ENCODE results near the gene DYRK1A.

The DYRK1A gene

DNA sequence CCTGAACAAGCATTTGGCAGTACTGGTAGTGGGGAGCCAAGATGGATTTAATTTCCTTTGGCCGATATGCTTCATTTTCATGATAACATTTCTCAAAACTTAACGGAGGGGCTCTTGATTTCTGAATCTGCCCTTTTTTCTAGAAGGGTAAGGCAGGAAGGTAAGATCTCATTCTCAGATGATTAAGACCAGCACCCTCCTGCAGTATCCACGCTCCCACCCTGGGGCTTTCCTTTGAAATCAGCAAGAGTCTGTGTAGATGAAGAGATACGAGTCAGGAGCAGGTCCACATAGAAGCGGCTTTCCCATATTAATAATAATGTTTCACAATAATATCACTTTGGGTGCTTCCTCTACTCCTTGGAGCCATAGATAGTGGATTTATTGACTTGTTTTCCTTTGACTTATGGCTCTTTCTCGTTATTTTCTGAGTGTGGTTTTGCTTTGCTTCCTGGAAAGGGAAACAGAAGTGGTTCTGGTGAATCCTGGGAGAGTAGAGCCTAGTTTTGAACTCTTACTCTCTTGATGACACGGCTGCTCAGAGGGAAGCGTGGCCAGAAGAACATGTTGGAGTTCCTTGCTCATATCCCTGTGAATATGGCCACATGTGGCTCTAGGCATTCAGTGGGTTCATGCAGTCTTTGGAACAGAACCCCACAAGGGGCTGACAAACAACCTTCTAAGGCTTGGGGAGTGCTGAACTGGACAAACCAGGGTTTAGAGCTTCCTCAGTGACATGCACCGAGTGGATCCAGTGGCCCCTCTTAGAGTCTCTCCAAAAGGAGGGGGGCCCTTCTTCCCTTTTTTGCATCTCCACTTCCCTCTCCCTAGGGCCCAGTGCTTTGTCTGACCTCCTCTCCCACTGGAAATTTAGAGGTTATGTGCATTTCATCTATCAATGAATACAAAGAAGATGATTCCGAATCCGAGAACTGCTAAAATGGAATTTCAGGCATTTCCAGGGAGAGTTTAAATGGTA, 195.7 kb downstream of the DYRK1A start:
- in situ Hi-C loops (cut with MboI; ENCODE audit: low sequenced_read_pairs, unreplicated experiment): no loop called here
- no peak for DNase-seq (ENCODE audit: low spot score)
- TF ChIP-seq CTCF (IDR thresholded peaks at IDR 0.05; ENCODE audit: borderline replicate concordance, control extremely low read depth, extremely low read depth, insufficient read depth, missing control alignments): no peak

DNA sequence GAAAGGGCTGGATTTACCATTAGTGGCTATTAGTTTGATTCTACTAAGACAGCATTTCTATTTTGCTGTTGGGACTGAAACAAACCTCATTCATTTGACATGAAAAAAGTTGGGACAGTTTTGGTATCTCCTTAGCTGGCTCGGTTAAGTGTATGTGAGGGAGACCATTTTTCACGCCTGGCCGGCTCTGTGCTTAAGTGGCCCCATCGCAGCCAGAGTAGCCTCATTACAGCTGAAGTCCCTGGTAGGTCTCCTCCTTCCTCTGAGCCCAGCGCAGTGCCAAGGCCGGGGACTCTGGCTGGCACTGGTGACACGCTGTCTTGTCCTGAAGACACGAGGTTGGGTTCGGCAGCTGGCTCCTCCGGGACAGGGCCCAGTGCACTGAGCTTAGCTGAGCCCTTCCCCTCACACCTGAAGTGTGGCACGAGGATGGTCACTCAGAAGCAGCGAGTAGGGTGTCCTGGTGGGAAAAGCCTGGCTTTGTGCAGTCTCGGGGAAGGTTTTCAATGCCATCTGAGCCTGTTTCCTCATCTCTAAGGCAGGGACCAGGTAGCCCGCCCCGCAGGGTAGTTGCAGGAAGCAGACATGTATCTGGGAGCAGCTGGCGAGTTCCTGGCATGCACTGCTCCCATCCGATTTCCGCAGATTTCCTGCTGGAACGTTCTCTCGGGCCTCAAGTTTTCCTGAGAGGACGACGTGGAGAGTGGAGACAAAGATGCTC, 196.5 kb downstream of the DYRK1A start:
- TF ChIP-seq CTCF (IDR thresholded peaks at IDR 0.05; ENCODE audit: borderline replicate concordance, control extremely low read depth, extremely low read depth, insufficient read depth, missing control alignments): no peak
- in situ Hi-C loops (cut with MboI; ENCODE audit: low sequenced_read_pairs, unreplicated experiment): no loop called here
- no peak for DNase-seq (ENCODE audit: low spot score)

DNA sequence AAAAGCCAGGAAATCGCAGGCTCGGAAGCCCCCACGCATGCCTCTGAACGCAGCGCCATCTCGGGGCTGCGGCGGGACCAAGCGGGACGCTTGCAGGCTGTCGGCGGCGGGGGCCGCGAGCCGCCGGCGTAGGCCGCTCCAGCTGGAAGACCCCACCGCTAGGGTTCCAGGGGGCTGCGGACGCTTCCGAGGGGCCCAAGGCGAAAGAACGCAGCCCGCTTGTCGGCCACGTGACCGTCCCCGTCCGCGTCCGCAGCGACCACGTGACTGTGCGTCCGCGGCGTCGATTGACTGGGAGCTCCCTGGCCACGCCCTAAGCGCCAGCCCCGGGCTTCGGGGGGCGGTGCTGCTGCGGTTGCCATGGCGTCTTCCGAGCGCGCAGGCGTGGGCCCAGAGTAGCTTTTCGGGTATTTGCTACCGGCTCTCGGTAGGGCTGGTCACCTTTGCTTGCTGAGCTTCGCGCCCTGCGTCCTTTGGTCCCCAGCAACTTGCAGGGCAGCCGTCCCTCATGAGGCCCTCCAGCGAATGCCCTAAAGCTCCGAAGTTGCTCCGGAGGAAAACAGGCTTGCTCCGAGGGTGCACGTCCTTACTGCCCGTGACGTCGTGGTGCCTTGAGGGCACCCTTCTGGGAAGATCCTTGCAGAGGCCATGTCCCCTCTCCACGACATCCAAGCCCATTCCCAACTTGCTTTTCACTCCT, 197.2 kb downstream of the DYRK1A start:
- in situ Hi-C loops (cut with MboI; ENCODE audit: low sequenced_read_pairs, unreplicated experiment): no loop called here
- TF ChIP-seq CTCF (IDR thresholded peaks at IDR 0.05; ENCODE audit: borderline replicate concordance, control extremely low read depth, extremely low read depth, insufficient read depth, missing control alignments): peak; percentile 33
- peak; percentile 97 for DNase-seq (ENCODE audit: low spot score)

DNA sequence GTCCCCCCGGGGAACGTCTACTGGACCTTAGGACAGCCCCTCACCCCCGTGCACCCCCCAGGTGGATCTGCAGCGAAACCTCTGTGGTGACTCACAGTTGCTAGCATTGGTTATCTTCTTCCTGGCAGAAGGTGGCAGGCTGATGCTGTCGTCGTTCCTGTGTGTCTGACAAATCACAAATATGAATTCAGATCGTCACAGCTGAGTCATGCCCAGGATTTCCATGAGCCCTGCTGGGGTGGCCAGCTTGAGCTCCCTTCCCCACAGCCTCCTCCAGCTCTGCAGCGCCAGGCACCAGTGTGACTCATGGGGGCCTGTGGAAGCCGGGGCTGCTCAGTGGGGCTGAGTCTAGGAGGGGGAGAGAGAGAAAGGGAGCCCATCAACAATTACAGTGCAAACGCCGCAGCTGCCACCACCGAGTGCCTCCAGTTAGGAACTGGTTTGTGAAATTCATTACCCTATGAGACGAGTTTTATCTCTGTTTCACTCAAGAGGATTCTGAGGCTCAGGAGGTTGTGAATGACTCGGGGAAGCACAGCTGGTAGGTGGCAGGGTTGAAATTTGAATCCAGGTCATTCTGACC, 197.9 kb downstream of the DYRK1A start:
- TF ChIP-seq CTCF (IDR thresholded peaks at IDR 0.05; ENCODE audit: borderline replicate concordance, control extremely low read depth, extremely low read depth, insufficient read depth, missing control alignments): peak; percentile 21
- DNase-seq (ENCODE audit: low spot score): peak; percentile 58
- in situ Hi-C loops (cut with MboI; ENCODE audit: low sequenced_read_pairs, unreplicated experiment): no loop called here

DNA sequence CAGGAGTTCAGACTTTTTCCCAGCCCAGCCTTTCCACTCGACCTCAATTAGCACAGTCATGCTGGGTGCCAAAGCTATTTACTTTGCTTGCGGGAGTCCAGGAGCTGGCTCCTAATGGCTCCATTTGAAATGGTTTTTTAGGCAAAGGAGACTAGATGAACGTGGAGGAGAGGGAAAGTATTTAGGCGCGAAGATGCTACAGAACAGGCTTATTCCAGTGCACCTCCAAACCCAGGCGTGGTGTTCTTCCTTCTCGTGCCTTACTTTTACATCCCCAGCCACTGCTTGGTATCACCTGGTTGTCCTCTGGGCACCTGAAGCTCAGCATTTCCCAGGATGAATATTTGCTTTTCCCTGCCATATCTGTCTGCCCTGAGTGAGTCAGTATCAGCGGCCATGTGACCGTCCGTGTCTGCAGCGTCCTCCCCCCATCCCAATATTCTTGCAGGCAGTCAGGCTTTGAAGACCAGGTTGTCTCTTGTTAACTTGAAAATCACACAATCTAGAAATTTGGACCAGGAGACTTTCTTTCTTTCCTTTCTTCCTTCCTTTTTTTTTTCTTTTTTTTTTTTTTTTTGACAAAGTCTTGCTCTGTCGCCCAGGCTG, 198.5 kb downstream of the DYRK1A start:
- no peak for DNase-seq (ENCODE audit: low spot score)
- in situ Hi-C loops (cut with MboI; ENCODE audit: low sequenced_read_pairs, unreplicated experiment): no loop called here
- TF ChIP-seq CTCF (IDR thresholded peaks at IDR 0.05; ENCODE audit: borderline replicate concordance, control extremely low read depth, extremely low read depth, insufficient read depth, missing control alignments): no peak
